ENCODE measurements around the gene CLEC16A.

- no peak for TF ChIP-seq CTCF (conservative IDR thresholded peaks at IDR 0.05; ENCODE audit: low read depth in 2 of 2)
- no peak for TF ChIP-seq POLR2AphosphoS5 (IDR thresholded peaks at IDR 0.05; ENCODE audit: low read depth)
- TF ChIP-seq EZH2 (IDR thresholded peaks at IDR 0.05; ENCODE audit: low read depth, unreplicated experiment): no peak
- no peak for TF ChIP-seq EZH2phosphoT487 (IDR thresholded peaks at IDR 0.05; ENCODE audit: unreplicated experiment)
- TF ChIP-seq CREB1 (CRISPR knock-in tag; IDR thresholded peaks at IDR 0.05; ENCODE audit: low read depth): no peak
- no peak for TF ChIP-seq REST (IDR thresholded peaks at IDR 0.05; ENCODE audit: unreplicated experiment)
Measured at GRCh38 chr16:11213373-11213772, 269.0 kb downstream of the CLEC16A start.

All from GM23338 (cell line).